Nephron progenitor cell (in vitro differentiated cells): ENCODE measurements around the gene PELI3.

Experiments
- DNase-seq: peaks from one replicate; pipeline ENCODE4 v3.0.0; 2021
- H3K27ac Mint-ChIP-seq: 2 replicates; pipeline ENCODE4 v1.8.0; 2021; ENCODE audit warnings: mild to moderate bottlenecking, moderate library complexity, mixed read lengths
- H3K27me3 Mint-ChIP-seq: 2 replicates; pipeline ENCODE4 v1.8.0; 2021; ENCODE audit warnings: mild to moderate bottlenecking, low read depth, mixed read lengths; ENCODE audit not compliant: poor library complexity
- H3K36me3 Mint-ChIP-seq: 2 replicates; pipeline ENCODE4 v1.8.0; 2021; ENCODE audit warnings: low read depth, mixed read lengths
- H3K4me1 Mint-ChIP-seq: 2 replicates; pipeline ENCODE4 v1.8.0; 2021; ENCODE audit warnings: mixed read lengths
- H3K4me3 Mint-ChIP-seq: 2 replicates; pipeline ENCODE4 v1.8.0; 2021; ENCODE audit warnings: mild to moderate bottlenecking, moderate library complexity, mixed read lengths
- H3K9me3 Mint-ChIP-seq: 2 replicates; pipeline ENCODE4 v1.8.0; 2021; ENCODE audit warnings: mild to moderate bottlenecking, moderate library complexity, mixed read lengths
- TF ChIP-seq, protein P1 (sequence below): fragments of 200-600 bp; sonication (generic); IDR thresholded peaks from 2 replicates; pipeline ENCODE4 v1.5.0; 2021; ENCODE audit warnings: antibody characterized with exemption

Gene PELI3

DNA sequence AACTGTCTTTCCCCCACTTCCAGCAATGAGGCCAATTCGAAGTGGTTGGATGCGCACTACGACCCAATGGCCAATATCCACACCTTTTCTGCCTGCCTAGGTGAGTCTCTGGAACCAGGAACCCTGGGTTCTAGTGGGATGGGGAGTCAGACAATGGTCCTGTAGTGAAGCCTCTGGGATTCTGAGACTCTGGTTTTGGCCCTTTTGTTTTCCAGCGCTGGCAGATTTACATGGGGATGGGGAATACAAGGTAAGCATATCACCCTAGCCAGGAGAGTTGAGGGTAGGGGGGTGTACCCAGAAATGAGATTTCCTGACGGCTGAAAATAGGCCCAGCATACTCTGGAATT, 44.3 kb downstream of the PELI3 start:
- H3K36me3 Mint-ChIP-seq, result peaks cover 24% of the 10 kb centered on the region
- H3K9me3 Mint-ChIP-seq, result no peaks in the 10 kb centered on the region
- peak overlapping the region; percentile 99 for H3K4me3 Mint-ChIP-seq
- H3K4me1 Mint-ChIP-seq, result peaks cover 9% of the 10 kb centered on the region
- H3K27ac Mint-ChIP-seq, result peak overlapping the region; percentile 92
- TF ChIP-seq, protein P1, sequence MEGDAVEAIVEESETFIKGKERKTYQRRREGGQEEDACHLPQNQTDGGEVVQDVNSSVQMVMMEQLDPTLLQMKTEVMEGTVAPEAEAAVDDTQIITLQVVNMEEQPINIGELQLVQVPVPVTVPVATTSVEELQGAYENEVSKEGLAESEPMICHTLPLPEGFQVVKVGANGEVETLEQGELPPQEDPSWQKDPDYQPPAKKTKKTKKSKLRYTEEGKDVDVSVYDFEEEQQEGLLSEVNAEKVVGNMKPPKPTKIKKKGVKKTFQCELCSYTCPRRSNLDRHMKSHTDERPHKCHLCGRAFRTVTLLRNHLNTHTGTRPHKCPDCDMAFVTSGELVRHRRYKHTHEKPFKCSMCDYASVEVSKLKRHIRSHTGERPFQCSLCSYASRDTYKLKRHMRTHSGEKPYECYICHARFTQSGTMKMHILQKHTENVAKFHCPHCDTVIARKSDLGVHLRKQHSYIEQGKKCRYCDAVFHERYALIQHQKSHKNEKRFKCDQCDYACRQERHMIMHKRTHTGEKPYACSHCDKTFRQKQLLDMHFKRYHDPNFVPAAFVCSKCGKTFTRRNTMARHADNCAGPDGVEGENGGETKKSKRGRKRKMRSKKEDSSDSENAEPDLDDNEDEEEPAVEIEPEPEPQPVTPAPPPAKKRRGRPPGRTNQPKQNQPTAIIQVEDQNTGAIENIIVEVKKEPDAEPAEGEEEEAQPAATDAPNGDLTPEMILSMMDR, result no peak
- DNase-seq, result no peak
- H3K27me3 Mint-ChIP-seq, result peaks cover 5% of the 10 kb centered on the region

- H3K36me3 Mint-ChIP-seq, result peaks cover 57% of the 10 kb centered on the region
- H3K9me3 Mint-ChIP-seq, result no peaks in the 10 kb centered on the region
- DNase-seq, result no peak
- peaks cover 5% of the 10 kb centered on the region for H3K4me1 Mint-ChIP-seq
- H3K27me3 Mint-ChIP-seq, result no peaks in the 10 kb centered on the region
- no peak overlapping the region for H3K27ac Mint-ChIP-seq
- no peak overlapping the region for H3K4me3 Mint-ChIP-seq
- TF ChIP-seq, protein P1, result no peak
Measured at GRCh38 chr11:66523611-66524010, 56.9 kb downstream of the PELI3 start.

- no peak for DNase-seq
- Mint-ChIP-seq H3K9me3 (no peaks in the 10 kb centered on the region), H3K27me3 (no peaks in the 10 kb centered on the region), H3K4me1 (peaks cover 5% of the 10 kb centered on the region), H3K4me3 (no peak overlapping the region), H3K27ac (no peak overlapping the region), H3K36me3 (peaks cover 53% of the 10 kb centered on the region)
- TF ChIP-seq, protein P1, result no peak
Measured at GRCh38 chr11:66524304-66525040, 57.8 kb downstream of the PELI3 start.
